GM12873 (cell line): ENCODE data around the gene CCDC88B.

ENCODE experiments used
- CTCF ChIP-seq: IDR thresholded peaks from 2 replicates; pipeline ENCODE4 v1.5.1; 2012; ENCODE audit warnings: low read depth, mild to moderate bottlenecking, moderate library complexity, low read length, control low read depth; ENCODE audit not compliant: insufficient read depth; ENCODE audit errors: missing control alignments

The CCDC88B gene

GRCh38 chr11:64306563-64306875 lies 33.5 kb upstream of the CCDC88B start:
- no peak for TF ChIP-seq CTCF

- TF ChIP-seq CTCF: no peak
These were observed 33.0 kb upstream of the CCDC88B start for GRCh38 chr11:64306876-64307622.

- TF ChIP-seq CTCF: no peak
These were observed 27.1 kb upstream of the CCDC88B start for GRCh38 chr11:64312947-64313346.

GRCh38 chr11:64313491-64314145 lies 26.4 kb upstream of the CCDC88B start:
- no peak for TF ChIP-seq CTCF

GRCh38 chr11:64314146-64314804 lies 25.7 kb upstream of the CCDC88B start:
- peak; percentile 24 for TF ChIP-seq CTCF

GRCh38 chr11:64314805-64315561 lies 25.0 kb upstream of the CCDC88B start:
- no peak for TF ChIP-seq CTCF

GRCh38 chr11:64316672-64317324 lies 23.2 kb upstream of the CCDC88B start:
- TF ChIP-seq CTCF: peak; percentile 35
